HG02840 (cell line): ENCODE measurements around the gene DCTN3.

ENCODE experiments used
- ATAC-seq: cut with Tn5 transposase; IDR thresholded peaks from one replicate; pipeline ENCODE4 v1.9.1; 2021; ENCODE audit warnings: mild to moderate bottlenecking, moderate library complexity, moderate number of reproducible peaks; ENCODE audit not compliant: unreplicated experiment, low FRiP score

The DCTN3 gene

DNA sequence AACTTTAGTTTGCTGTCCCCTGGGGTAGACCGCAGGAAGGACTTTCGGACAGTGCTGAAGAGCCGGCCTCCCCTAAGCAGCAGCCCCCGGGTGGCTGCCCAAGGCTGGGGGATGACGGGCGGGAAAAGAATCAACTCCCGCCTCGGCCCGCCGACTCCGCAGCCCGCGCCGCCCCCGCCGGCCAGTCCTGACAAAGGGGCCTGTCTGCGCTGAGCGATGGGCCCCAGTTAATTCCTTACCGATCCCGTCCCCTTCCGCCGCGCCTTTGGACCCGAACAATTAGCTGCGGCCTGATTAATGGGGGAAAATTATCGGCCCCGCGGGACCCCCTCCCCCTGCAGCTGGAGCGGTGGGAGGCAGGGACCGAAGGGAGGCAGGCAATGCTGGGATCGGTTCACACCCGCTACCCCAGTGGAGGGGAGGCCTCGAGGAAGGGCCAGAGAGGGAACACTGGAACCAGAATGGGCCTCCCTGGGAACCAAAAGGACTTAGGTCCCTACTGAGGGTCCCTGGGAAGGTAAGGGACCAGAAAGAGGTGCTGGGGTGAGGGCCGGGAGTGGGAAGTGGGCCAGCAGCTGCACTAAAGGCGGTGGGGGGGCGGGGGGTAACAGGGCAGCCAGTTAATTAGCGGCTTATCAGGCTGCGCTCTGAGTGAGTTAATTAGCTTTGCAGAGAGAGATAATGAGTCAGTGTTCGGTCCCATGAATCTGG, 4.3 kb upstream of the DCTN3 start:
- ATAC-seq = no peak

DNA sequence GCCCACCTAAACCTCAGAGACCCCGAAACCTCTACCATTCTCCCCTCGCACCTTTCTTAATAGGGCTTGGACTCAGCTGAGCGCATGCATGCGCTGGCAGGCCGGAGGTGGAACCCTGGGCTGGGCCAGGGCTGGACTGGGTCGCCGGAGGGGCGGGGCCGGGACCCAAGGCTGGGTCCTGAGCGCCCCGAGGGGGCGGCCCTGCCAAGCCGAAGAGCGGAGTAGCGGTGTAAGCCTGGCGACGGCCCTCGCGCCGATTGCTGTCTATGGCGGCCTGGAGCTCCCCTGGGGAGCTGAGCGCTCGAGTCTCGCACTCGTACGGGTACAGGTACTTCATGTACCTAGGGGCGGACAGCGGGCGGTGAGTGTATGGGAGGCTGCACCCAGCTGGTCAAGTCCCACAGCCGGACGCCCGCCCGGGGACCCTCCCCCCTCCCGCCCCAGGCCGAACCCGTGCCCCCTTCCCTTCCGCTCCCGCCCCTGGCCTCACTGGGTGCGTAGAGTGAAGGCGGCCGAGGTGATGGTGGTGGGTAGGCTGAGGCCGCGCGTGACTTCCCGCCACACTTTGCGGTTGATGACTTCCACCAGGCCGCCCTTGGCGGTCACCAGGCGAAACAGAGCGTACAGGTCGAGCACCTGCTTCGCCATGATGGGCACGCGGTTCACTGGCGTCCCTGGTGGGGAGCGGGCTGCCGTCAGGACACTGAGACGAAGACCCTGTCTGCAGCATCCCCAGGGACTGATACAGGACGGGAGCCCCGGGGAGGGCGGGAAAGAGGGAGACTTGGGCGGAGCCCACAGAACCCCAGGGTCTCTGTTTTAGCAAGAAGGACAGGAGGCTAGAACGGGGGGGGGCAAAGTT, 3.3 kb upstream of the DCTN3 start:
- ATAC-seq = no peak

DNA sequence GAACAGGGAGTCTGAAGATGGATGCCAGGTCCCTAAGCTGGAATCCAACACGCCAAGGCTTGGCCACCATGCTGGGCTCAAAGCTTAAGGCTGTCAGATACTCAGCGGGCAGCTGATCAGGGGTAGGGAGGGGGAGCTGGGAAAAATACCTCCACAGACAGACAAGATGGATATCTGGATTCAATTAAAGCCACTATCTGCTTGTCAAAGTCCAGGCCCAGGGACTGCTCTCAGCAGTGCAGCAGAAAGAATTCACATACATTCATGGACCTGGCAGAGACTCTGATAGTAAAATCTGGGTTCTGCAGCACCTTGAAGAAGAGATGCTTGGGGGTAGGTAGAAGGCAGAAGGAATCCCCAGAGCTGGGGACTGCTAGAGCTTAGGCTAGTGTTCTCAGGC, 5.2 kb downstream of the DCTN3 start:
- no peak for ATAC-seq

DNA sequence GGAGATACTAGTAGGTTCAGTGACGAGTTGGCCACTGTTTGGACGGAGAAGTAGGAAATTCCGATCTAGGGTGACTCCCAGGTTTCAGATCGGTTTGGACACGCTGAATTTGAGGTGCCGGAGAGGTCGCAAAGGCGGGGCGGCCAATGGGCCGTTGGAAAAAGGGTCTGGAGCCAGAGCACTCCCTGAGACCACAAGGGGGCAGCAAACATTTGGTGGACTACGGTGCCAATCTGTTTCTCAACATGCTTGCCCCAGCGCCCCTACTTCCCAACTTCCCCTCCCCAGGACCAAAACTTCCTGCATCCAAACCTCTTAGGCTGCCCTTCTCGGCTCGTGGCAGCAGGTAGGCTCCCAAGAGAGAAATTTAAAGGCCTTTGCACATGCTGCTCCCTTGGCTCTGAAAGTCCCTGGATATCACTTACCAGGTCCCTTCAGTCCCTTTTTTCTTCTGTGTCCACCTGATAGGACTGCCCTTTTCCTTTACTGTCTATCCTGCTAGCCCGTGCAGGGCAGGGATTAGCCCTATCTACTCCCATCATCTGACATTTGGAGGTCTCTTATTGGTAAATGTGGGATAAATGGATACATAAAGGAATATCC, 7.4 kb downstream of the DCTN3 start:
- ATAC-seq = no peak

DNA sequence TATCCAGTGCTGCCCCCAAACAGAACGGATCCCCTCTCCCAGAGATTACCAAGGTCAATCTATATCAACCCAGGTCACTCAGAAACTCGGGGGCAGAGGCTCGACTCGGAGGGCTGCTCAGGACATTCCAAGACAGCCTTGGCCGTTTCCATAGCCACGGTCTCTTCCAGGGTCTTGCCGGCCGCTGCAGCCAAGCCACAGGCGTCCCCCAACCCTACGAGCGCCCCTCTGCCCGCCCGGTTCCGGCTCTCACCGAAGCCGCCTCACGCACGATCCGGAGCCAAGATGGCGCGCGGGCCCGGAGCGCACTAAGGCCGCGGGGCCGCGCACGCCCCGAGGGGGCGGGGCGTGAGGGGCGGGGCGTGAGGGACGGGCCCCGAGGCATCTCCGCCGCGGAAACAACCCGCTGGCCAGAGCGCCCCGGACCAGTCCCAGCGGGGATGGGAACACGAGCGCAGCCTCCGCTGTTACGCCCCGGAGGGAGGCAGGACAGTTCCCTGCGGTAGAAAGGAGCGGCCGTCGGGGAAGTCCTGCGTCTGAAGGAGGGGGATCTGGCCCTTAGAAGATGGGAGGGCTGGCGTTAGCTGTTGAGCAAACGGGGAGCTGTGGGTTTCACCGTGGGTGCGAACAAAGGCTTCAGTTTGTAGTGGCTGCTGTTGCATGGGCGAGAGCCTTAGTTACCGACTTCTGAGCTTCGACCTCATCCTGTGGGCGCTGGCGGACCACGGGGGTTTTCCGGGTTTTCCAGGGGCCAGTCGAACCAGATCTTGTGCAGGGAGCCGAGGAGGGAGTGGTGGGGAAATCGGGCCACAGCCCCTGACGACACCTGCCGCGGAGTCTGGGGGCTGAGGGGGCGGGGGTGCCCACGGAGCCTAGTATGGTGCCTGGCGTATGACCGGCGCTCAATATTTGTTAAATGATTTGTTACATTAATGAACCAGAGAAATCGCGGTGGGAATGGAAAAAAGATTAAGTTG, 8.2 kb downstream of the DCTN3 start, which contains the start of gene RPP25L:
Gene RPP25L (minus strand): TSS at position 287 of the 977 bp plus-strand sequence. CDS start 801 bp downstream, outside the sequence.
- peak; percentile 82 for ATAC-seq

DNA sequence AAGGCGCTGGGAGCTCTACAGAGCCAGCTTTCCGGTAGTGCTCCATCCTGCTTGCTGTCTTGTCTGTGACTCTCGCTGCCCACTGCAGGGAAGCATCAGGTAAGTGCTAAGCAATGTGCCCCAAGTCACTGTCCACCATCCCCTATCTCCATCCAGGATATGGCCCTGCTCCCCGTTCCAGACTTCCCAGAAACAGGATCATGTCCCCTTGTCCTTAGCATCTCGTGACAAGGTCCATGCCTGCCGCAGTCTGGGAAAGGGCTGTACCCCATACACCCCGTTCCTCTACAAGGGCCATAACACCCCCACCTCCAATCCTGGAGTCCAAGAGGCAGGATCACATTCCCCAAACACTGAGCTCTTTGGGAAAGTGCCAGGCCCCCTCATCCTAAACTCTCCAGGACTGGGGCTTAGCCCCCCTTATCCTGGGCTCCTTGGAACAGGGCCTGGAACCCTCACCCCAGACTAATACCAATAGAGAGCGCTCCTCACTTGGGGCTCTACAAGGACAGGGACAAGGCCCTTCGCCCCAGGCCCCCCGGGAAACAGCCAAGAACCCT, 9.0 kb downstream of the DCTN3 start:
- no peak for ATAC-seq

DNA sequence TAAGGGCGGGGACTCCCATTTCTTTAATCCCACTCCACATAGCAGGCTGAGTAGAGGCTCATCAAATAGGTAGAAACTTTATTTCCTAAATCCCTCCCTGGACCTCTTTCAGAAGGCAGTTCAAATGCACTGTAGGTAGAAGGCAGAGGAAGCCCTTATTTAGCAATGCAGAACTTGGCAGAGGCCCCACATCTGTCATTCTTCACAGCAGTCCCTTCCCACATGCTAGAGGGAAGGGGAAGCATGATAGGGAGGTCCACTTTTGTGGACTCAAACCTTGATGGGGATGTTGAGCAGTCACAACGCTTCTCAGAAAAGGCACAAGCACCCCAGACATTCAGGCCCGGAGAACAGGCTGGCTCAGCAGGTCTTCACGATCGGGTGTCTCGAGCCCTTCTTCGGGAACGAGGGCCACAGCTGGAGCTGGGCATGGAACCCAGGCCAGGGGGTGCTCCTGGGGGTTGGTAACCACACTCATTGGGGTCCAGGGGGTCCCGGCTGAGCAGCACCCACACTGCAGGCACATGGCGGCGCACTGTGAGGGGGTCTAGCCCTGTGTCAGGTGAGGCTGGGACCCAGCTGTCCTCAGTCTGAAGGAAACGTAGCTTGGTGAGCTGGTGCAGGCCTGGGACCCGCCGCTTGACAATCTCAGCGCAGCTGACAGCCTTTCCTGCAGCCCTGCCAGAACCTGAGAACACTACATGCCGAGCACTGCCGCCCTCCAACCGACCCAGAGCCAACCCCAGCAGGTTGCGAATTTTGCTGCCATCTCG, 9.7 kb downstream of the DCTN3 start:
- no peak for ATAC-seq

DNA sequence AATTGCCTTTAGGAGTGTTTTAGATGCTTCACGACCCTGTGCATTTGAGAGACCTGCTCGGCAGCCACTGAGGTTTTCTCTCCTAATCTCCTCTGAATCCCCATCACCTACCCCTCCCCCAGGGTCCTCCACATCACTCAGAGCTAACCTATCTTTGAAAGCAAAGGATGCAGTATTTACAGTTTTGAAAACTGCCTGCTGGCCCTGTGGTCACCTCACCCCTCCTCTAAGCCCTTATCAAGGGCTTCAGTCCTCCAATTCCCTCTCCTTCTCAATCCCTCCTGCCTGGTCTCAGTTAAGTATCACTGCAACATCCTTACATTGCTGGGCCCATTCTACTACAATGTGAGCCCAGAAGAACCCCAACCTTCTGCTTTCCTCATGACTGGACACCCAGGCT, 13.0 kb downstream of the DCTN3 start:
- ATAC-seq = no peak

DNA sequence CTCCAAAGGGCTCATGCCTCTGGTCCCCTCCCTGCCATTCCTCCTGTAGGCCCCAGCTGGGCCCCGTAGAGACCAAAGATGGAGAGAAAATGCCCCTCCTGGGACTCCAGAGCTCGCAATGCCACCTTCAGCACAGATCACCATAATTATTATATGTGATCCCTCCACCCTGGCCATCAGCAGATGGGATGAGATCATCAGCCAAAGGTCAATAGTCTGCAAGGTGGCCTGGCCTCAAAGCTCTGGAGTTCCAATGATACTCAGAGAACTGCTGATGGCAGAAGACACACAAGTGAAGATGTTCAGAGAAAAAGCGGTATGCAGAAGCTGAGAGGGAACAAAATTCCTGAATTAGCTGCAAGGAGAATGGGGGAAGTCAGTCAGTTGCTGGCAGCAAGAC, 13.4 kb downstream of the DCTN3 start:
- no peak for ATAC-seq

DNA sequence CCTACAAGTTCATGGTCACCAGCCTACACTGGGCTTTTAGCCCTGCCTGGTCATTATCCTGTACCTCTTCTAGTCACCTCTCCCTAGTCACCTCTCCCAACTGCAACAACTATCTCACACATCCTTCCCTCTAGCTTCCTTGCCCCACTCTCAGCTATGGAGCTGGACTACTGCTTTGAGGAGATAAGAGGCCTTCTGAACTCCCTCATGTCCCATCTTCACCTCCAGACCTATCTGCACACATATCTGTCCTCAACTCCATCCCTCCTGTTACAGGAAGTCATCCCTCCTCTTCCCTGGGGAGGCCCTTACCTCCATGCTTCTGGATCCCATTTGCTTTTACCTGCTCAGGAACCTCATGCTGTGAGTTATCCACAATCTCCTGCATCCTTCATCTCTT, 14.1 kb downstream of the DCTN3 start:
- no peak for ATAC-seq

DNA sequence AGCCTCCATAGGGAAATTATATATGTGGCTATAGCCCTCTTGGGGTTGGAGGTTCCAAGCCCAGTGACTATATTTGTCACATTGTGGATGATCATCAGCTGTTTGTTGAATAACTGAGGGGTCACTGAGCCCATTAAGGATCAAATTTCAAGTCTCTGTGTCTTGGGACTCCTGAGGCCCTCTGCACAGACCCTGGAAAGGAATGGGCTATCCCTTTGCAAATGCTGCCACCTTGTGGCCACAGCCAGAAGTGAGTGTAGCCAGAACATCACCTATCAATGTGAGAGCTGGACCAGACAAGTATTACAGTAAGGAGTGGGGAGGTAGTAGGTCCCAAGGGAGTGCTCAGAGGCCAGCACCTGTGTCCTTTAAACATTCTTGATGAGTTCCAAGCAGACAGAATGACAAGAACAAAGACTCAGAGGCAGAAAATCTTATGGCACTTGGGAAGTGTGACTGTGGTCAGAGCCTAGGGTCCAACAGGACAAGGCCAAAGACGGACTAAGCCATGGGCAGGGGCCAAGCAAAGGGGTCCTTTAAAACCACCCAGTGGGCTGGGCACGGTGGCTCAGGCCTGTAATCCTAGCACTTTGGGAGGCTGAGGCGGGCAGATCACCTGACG, 16.6 kb downstream of the DCTN3 start:
- ATAC-seq = no peak

DNA sequence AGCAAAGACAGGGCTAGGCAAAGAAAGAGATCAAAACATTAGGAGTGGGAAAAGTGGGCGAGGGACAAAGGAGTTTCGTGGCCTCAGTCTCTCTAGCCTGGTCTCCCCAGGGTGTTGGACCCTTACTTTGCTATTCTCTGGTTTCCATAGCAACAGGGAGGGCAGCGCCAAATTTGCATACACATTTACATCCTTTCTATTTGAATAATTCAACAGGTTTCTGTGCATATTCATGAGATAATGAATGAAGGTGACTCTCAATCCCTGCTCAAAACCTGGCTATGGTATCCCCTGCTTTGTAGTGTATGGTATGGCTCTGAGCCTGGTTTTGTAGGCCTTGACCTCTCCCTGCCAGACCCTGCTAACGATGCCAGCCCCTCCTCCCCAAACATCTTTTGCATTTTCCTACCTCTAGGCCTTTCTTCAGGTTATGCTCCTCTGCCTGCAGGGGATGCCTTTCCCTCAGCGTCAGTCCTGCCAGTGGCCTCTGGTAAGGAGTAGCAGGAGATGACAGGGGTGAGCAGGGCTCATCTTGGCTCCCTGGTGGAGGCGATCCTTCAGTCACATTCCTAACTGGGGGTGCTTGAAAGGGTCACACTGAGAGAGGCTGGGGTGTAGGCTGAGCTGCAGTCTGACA, 18.2 kb downstream of the DCTN3 start:
- ATAC-seq = no peak

DNA sequence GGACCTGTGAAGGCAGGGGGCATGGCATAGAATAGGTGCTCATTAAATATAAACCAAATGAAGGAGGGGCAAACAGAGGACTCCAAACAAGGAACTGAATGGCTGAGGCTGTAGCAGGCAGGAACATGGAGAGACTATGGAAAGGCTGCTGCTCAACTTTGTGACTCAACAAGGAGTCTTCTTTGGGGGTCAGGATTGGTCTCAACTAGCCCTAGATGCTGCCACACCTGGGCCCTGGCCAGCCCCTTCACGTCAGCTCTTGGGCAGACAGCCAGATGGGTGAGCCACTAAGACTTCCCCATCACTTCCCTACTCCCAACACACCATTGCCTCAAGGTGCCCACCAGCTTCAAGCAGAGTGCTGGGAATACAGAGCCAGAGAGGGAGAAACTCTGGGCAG, 19.4 kb downstream of the DCTN3 start:
- ATAC-seq = no peak

DNA sequence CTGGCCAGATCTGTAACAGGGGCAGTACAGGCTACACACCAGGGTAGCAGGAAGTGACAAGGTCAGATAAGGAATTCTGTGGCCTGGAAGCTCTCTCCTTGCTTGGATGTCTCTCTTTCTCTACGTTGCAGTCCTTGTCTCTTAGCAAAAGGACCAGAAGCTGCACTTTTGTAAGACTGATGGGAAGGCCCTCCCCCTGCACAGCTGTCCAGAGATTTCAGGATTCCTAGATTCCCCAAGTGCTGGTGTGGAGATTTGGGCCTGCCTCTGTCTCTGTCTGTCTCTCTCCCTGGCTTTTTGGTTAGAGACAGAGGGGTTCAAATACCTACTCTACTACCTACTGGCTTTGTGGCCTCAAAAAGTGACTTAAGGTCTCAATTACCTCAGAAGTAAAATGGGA, 20.7 kb downstream of the DCTN3 start:
- no peak for ATAC-seq

DNA sequence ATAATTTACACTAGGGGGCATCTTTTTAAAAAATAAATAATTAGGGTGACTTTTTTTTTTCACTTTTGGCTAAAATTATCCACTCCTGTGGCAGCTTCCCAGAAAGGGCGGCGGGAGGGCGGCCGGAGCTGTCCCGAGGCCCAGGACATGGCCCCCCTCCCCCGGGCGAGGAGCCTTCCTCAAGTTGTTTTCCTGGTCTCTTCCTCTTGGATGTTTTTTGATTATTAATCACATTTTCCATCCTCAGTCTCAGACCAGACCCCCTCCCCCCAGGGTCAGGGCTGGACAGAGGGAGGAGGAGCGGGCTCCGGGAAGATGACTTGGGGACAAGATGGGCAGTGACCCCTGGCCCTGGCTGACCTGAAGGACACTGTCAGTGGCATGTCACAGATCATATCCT, 26.1 kb downstream of the DCTN3 start:
- no peak for ATAC-seq

DNA sequence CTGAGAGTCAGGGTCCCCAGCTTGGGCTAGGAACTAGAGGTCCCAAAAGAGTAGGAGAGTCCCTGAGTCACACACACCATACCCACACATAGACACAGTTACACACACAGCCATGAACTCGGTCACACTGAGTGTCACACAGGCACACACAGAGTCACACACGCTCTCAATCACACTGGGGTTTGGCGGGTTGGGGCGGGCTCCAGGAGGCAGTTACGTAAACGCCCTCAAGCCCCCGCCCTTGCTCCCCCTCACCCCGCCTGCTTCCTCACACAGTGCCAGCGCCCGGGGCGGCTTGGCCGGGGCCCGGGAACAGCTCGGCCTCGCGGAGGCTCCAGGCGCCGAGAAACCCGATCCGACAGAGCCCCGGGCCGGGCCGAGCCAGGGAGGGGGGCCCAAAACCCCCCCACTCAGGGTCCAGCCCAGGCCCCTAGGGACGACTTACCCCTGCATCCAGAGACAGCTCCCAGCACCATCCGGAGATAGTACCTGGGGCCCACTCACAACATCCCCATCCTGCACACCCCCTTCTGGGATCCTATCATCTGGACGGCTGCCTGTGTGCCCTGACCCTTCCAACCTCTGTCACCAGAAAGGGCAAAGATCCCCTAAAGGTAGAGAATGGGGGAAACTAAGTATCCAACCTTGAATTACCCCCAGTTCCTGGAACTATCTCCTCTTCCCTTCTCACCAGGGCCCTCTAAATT, 27.2 kb downstream of the DCTN3 start:
- ATAC-seq = no peak

DNA sequence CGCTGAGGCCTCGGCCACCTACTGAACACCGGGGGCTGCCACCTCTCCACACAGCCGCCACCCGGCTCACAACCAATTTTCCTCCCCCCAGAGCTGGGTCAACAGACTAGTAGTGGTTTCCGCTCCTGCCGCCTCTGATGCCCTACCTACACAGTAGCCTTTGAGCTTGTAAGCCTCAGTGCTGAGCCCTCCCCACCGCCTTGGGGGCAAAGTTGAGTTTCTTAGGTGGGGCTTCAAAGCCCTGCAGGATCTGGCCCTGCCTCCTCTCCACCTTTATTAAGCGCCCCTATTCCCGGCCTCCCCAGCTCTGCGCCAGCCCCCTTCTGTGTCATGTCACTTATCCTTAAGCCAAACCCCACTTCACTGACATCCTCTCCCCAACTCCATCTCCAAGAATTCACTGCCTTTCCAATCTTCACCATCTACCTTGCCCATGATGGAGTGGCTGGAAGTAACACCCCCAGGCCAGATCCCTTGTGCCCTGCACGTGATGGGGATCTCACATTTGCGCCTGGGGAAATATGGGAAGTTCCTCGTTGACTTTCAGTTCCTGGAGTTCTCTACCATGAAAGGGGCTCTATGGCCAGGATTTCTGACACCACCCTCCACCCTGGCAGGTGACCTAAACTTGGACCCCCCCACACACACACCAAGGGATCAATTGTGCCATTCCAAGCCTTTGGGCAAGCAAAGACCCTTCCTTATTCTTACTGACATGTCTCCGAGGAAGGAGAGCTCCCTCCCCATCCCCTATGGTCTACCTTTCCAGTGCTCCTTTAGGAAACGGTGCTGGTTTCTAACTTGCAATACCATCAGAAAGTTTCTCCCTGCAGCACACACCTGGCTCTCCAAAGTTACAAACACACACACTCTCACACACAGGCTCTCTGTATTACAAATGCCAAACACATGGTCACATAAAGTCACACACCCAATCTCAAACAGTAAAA, 28.1 kb downstream of the DCTN3 start:
- no peak for ATAC-seq
